ENCODE measurements around the gene ENG. TPM values are rescaled to one million over a fixed set of nuclear protein-coding genes. Genes with fewer than 3 reads are reported as not detected.

Gene ENG
- total RNA-seq, 1 donor from 2014 or later = 3.3 TPM

GRCh38 chr9:127813686-127814226 is 40.7 kb downstream of the ENG start:
- TF ChIP-seq CTCF (conservative IDR thresholded peaks at IDR 0.05) = no peak
- DNase-seq (ENCODE audit: low read depth, low spot score) = peak; percentile 47
- peaks cover 12% of the 10 kb centered on the region for H3K4me1 Mint-ChIP-seq
- no peaks in the 10 kb centered on the region for H3K27me3 Mint-ChIP-seq (ENCODE audit: low read depth)
- H3K4me3 Mint-ChIP-seq = peak overlapping the region; percentile 56
- no peak overlapping the region for H3K27ac Mint-ChIP-seq (ENCODE audit: unreplicated experiment)
- no peaks in the 10 kb centered on the region for H3K36me3 Mint-ChIP-seq (ENCODE audit: low read depth)
- no peaks in the 10 kb centered on the region for H3K9me3 Mint-ChIP-seq

- no peak for DNase-seq (ENCODE audit: low read depth, low spot score)
- Mint-ChIP-seq H3K36me3 (ENCODE audit: low read depth) (no peaks in the 10 kb centered on the region), H3K27ac (ENCODE audit: unreplicated experiment) (no peak overlapping the region), H3K4me1 (peaks cover 12% of the 10 kb centered on the region), H3K4me3 (no peak overlapping the region), H3K27me3 (ENCODE audit: low read depth) (no peaks in the 10 kb centered on the region), H3K9me3 (no peaks in the 10 kb centered on the region)
- no peak for TF ChIP-seq CTCF (conservative IDR thresholded peaks at IDR 0.05)
These were observed 41.4 kb downstream of the ENG start for GRCh38 chr9:127812936-127813675.

DNA sequence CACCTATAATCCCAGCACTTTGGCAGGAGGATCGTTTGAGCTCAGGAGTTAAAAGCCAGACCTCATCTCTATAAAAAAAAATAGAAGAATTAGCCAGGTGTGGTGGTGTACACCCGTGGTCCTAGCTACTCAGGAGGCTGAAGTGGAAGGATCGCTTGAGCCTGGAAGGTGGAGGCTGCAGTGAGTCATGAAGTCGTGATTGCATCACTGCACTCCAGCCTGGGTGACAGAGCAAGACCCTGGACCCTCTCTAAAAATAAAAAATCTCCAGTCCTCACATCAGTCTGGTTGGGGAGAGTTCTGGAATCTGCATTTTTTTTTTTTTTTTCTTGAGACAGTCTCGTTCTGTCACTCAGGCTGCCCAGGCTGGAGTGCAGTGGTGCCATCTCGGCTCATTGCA is 42.4 kb downstream of the ENG start:
- H3K9me3 Mint-ChIP-seq = no peaks in the 10 kb centered on the region
- no peak overlapping the region for H3K4me3 Mint-ChIP-seq
- peaks cover 9% of the 10 kb centered on the region for H3K4me1 Mint-ChIP-seq
- no peak overlapping the region for H3K27ac Mint-ChIP-seq (ENCODE audit: unreplicated experiment)
- no peak for DNase-seq (ENCODE audit: low read depth, low spot score)
- no peaks in the 10 kb centered on the region for H3K27me3 Mint-ChIP-seq (ENCODE audit: low read depth)
- no peaks in the 10 kb centered on the region for H3K36me3 Mint-ChIP-seq (ENCODE audit: low read depth)
- no peak for TF ChIP-seq CTCF (conservative IDR thresholded peaks at IDR 0.05)

DNA sequence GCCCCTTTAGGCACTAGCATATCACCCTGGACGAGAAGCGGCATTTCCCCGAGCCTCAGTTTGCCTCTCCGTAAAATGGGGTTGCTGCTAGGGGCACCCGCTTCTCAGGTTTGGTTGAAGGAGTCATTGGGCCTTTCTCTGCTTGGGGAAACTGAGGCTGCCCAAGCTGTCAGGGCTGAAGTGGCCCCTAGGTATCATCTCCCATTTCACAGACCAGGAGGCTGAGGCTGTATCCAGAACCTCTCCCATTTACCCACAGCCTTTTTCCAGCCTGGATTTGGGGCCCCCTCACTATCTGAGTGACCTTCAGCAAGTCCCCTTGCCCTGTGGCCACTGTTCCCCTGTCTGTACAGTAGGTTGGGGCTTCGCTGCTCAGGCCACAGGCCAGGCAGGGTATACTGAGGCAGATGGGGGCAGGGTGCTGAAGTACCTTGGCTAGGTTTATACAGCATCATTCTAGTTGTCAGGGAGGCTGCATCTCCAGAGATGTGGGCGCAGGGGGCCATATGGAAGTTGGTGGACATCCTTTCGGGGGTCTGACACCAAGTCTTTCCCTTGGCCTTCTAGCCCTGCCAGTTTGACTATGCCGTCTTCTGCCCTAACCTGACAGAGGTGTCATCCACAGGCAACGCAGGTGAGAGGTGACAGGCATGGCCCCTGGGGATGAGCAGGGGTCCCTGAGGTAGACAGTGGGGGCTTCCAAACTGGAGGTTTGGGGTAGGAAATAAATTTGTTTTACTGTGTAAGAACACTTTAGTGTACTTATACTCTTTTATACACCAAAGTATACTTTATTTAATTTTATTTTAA is 43.9 kb downstream of the ENG start:
- no peaks in the 10 kb centered on the region for H3K9me3 Mint-ChIP-seq
- peaks cover 5% of the 10 kb centered on the region for H3K36me3 Mint-ChIP-seq (ENCODE audit: low read depth)
- no peak overlapping the region for H3K4me3 Mint-ChIP-seq
- no peak for DNase-seq (ENCODE audit: low read depth, low spot score)
- H3K27me3 Mint-ChIP-seq (ENCODE audit: low read depth) = no peaks in the 10 kb centered on the region
- no peak for TF ChIP-seq CTCF (conservative IDR thresholded peaks at IDR 0.05)
- H3K27ac Mint-ChIP-seq (ENCODE audit: unreplicated experiment) = no peak overlapping the region
- H3K4me1 Mint-ChIP-seq = peaks cover 9% of the 10 kb centered on the region

GRCh38 chr9:127809540-127810377 is 44.7 kb downstream of the ENG start:
- Mint-ChIP-seq H3K27me3 (ENCODE audit: low read depth) (no peaks in the 10 kb centered on the region), H3K36me3 (ENCODE audit: low read depth) (peaks cover 5% of the 10 kb centered on the region), H3K27ac (ENCODE audit: unreplicated experiment) (no peak overlapping the region), H3K9me3 (no peaks in the 10 kb centered on the region), H3K4me1 (peaks cover 9% of the 10 kb centered on the region), H3K4me3 (peak overlapping the region; percentile 41)
- DNase-seq (ENCODE audit: low read depth, low spot score) = peak; percentile 29
- no peak for TF ChIP-seq CTCF (conservative IDR thresholded peaks at IDR 0.05)
